ENCODE data around the gene SNRNP48.

The SNRNP48 gene

GRCh38 chr6:7579851-7580250 is 10.1 kb upstream of the SNRNP48 start:
- Histone ChIP-seq H3K9me3 (ENCODE audit: control insufficient read depth, insufficient read depth, low read depth, low read length) (no peaks in the 10 kb centered on the region), H3K27me3 (ENCODE audit: control insufficient read depth, insufficient read depth, low read length) (no peaks in the 10 kb centered on the region), H3K27ac (ENCODE audit: low read depth, low read length) (no peak overlapping the region), H3K9ac (ENCODE audit: low read length) (no peak overlapping the region), H3K36me3 (ENCODE audit: control insufficient read depth, insufficient read depth, low read length) (peaks cover 98% of the 10 kb centered on the region), H3K4me3 (ENCODE audit: low read depth, low read length) (no peak overlapping the region), H3K4me1 (ENCODE audit: control insufficient read depth, insufficient read depth, low read length) (no peaks in the 10 kb centered on the region)

DNA sequence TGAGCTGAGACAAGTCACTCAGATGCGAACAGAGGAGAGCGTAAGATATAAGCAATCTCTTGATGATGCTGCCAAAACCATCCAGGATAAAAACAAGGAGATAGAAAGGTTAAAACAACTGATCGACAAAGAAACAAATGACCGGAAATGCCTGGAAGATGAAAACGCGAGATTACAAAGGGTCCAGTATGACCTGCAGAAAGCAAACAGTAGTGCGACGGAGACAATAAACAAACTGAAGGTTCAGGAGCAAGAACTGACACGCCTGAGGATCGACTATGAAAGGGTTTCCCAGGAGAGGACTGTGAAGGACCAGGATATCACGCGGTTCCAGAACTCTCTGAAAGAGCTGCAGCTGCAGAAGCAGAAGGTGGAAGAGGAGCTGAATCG is 9.5 kb upstream of the SNRNP48 start:
- peaks cover 98% of the 10 kb centered on the region for H3K36me3 ChIP-seq (ENCODE audit: control insufficient read depth, insufficient read depth, low read length)
- no peaks in the 10 kb centered on the region for H3K9me3 ChIP-seq (ENCODE audit: control insufficient read depth, insufficient read depth, low read depth, low read length)
- no peak overlapping the region for H3K9ac ChIP-seq (ENCODE audit: low read length)

GRCh38 chr6:7580927-7581618 is 8.9 kb upstream of the SNRNP48 start:
- Histone ChIP-seq H3K9ac (ENCODE audit: low read length) (no peak overlapping the region), H3K36me3 (ENCODE audit: control insufficient read depth, insufficient read depth, low read length) (peaks cover 93% of the 10 kb centered on the region), H3K9me3 (ENCODE audit: control insufficient read depth, insufficient read depth, low read depth, low read length) (no peaks in the 10 kb centered on the region), H3K27ac (ENCODE audit: low read depth, low read length) (no peak overlapping the region), H3K27me3 (ENCODE audit: control insufficient read depth, insufficient read depth, low read length) (no peaks in the 10 kb centered on the region), H3K4me1 (ENCODE audit: control insufficient read depth, insufficient read depth, low read length) (no peaks in the 10 kb centered on the region), H3K4me3 (ENCODE audit: low read depth, low read length) (no peak overlapping the region)

More for the DNA sequence above, 9.5 kb upstream of the SNRNP48 start:
- H3K27ac ChIP-seq (ENCODE audit: low read depth, low read length) = no peak overlapping the region
- no peaks in the 10 kb centered on the region for H3K4me1 ChIP-seq (ENCODE audit: control insufficient read depth, insufficient read depth, low read length)
- no peak overlapping the region for H3K4me3 ChIP-seq (ENCODE audit: low read depth, low read length)
- H3K27me3 ChIP-seq (ENCODE audit: control insufficient read depth, insufficient read depth, low read length) = no peaks in the 10 kb centered on the region

GRCh38 chr6:7585287-7585930 is 4.6 kb upstream of the SNRNP48 start:
- Histone ChIP-seq H3K27ac (ENCODE audit: low read depth, low read length) (no peak overlapping the region), H3K4me1 (ENCODE audit: control insufficient read depth, insufficient read depth, low read length) (no peaks in the 10 kb centered on the region), H3K9ac (ENCODE audit: low read length) (no peak overlapping the region), H3K9me3 (ENCODE audit: control insufficient read depth, insufficient read depth, low read depth, low read length) (no peaks in the 10 kb centered on the region), H3K36me3 (ENCODE audit: control insufficient read depth, insufficient read depth, low read length) (peaks cover 50% of the 10 kb centered on the region), H3K27me3 (ENCODE audit: control insufficient read depth, insufficient read depth, low read length) (no peaks in the 10 kb centered on the region), H3K4me3 (ENCODE audit: low read depth, low read length) (no peak overlapping the region)

DNA sequence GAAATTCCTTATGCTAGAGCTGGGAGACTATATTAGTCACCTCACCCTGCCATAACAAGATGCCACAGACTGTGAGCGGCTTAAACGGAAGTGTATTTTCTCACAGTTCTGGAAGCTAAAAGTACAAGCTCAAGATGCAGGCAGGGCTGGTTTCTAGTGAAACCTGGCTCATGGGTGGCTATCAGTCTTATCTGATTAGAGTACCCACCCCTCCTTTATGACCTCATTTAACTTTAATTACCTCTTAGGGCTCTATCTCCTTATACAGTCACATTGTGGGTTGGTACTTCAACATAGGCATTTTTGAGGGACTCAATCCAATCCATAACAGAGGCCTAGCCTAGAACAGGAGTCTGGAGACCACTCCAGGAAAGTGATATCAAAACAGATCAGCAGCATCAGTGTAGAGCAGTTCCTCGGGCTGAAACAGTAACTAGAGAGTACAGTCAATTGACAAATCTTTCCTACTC is 2.3 kb upstream of the SNRNP48 start:
- Histone ChIP-seq H3K4me3 (ENCODE audit: low read depth, low read length) (no peak overlapping the region), H3K27ac (ENCODE audit: low read depth, low read length) (no peak overlapping the region), H3K9ac (ENCODE audit: low read length) (no peak overlapping the region), H3K9me3 (ENCODE audit: control insufficient read depth, insufficient read depth, low read depth, low read length) (no peaks in the 10 kb centered on the region), H3K36me3 (ENCODE audit: control insufficient read depth, insufficient read depth, low read length) (peaks cover 31% of the 10 kb centered on the region), H3K27me3 (ENCODE audit: control insufficient read depth, insufficient read depth, low read length) (no peaks in the 10 kb centered on the region), H3K4me1 (ENCODE audit: control insufficient read depth, insufficient read depth, low read length) (peaks cover 3% of the 10 kb centered on the region; the same call in 1 of the 2 replicates)

GRCh38 chr6:7588506-7588905 is 1.5 kb upstream of the SNRNP48 start:
- H3K27me3 ChIP-seq (ENCODE audit: control insufficient read depth, insufficient read depth, low read length) = no peaks in the 10 kb centered on the region
- no peak overlapping the region for H3K9ac ChIP-seq (ENCODE audit: low read length)
- H3K36me3 ChIP-seq (ENCODE audit: control insufficient read depth, insufficient read depth, low read length) = peaks cover 28% of the 10 kb centered on the region
- peaks cover 3% of the 10 kb centered on the region; the same call in 1 of the 2 replicates for H3K4me1 ChIP-seq (ENCODE audit: control insufficient read depth, insufficient read depth, low read length)
- no peak overlapping the region for H3K4me3 ChIP-seq (ENCODE audit: low read depth, low read length)
- no peaks in the 10 kb centered on the region for H3K9me3 ChIP-seq (ENCODE audit: control insufficient read depth, insufficient read depth, low read depth, low read length)
- H3K27ac ChIP-seq (ENCODE audit: low read depth, low read length) = no peak overlapping the region

DNA sequence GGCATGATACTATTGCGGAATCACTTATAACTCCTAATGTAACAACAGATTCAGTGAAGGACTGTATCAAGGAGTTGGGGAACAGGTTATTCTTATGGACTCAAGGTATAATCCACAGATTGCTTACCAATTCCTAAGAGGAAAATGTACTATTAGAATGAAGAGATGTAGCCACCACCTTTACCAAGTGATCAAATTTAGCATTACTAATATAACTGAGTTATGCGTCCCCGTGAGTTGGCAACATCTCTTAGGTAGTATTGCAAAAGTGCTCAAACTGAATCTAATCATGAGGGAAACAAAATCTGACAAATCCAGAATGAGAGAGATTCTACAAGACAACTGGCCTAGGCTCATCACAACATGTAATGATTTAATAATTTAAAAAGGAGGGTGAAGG is 777 bp upstream of the SNRNP48 start:
- H3K9me3 ChIP-seq (ENCODE audit: control insufficient read depth, insufficient read depth, low read depth, low read length) = no peaks in the 10 kb centered on the region
- peaks cover 28% of the 10 kb centered on the region for H3K36me3 ChIP-seq (ENCODE audit: control insufficient read depth, insufficient read depth, low read length)
- no peak overlapping the region for H3K4me3 ChIP-seq (ENCODE audit: low read depth, low read length)
- H3K27ac ChIP-seq (ENCODE audit: low read depth, low read length) = no peak overlapping the region
- peaks cover 3% of the 10 kb centered on the region; the same call in 1 of the 2 replicates for H3K4me1 ChIP-seq (ENCODE audit: control insufficient read depth, insufficient read depth, low read length)
- no peaks in the 10 kb centered on the region for H3K27me3 ChIP-seq (ENCODE audit: control insufficient read depth, insufficient read depth, low read length)
- H3K9ac ChIP-seq (ENCODE audit: low read length) = no peak overlapping the region

DNA sequence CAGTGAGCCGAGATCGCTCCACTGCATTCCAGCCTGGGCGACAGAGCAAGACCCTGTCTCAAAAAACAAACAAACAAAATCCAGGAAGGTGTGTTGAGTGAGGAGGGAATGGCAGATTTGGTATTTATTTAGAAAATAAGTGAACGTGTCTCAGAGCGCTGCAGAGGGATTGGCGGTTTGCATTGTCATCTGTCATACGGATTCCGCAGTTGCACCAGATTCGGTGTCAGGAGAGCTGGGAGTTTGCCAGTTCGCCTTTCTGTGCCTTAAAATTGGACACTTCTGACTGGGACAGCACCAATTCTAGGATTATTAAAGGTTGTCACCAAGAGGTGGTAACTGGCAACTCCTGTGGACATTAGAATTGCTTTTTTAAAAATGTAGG is 912 bp downstream of the SNRNP48 start:
- Histone ChIP-seq H3K36me3 (ENCODE audit: control insufficient read depth, insufficient read depth, low read length) (peaks cover 31% of the 10 kb centered on the region), H3K9me3 (ENCODE audit: control insufficient read depth, insufficient read depth, low read depth, low read length) (no peaks in the 10 kb centered on the region), H3K4me1 (ENCODE audit: control insufficient read depth, insufficient read depth, low read length) (peaks cover 3% of the 10 kb centered on the region; the same call in 1 of the 2 replicates), H3K4me3 (ENCODE audit: low read depth, low read length) (peak overlapping the region; percentile 92), H3K27me3 (ENCODE audit: control insufficient read depth, insufficient read depth, low read length) (no peaks in the 10 kb centered on the region), H3K9ac (ENCODE audit: low read length) (peak overlapping the region; percentile 92), H3K27ac (ENCODE audit: low read depth, low read length) (no peak overlapping the region)

GRCh38 chr6:7591770-7592169 is 1.8 kb downstream of the SNRNP48 start:
- Histone ChIP-seq H3K9ac (ENCODE audit: low read length) (no peak overlapping the region), H3K36me3 (ENCODE audit: control insufficient read depth, insufficient read depth, low read length) (peaks cover 40% of the 10 kb centered on the region), H3K4me1 (ENCODE audit: control insufficient read depth, insufficient read depth, low read length) (peaks cover 3% of the 10 kb centered on the region; the same call in 1 of the 2 replicates), H3K9me3 (ENCODE audit: control insufficient read depth, insufficient read depth, low read depth, low read length) (no peaks in the 10 kb centered on the region), H3K4me3 (ENCODE audit: low read depth, low read length) (peak overlapping the region; percentile 92; the same call in 1 of the 2 replicates), H3K27me3 (ENCODE audit: control insufficient read depth, insufficient read depth, low read length) (no peaks in the 10 kb centered on the region), H3K27ac (ENCODE audit: low read depth, low read length) (no peak overlapping the region)

DNA sequence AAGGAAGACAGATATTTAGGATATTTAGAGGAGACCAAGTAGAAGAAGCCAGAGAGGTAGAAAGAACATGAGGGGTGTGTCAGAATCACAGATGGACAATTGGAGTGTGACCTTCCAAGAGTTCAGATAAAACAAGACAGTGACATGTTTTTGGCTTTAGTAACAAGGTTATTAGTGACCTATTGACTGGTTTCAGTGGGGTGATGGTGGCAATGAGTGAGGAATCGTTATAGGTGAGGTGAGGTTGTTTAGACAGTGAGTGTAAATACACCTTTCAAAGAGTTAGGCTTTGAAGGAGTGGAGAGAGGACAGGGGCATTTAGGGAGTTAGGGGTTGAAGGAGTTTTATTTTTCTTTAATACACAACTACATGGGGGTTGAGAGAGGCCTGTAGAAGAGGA is 3.2 kb downstream of the SNRNP48 start:
- Histone ChIP-seq H3K9ac (ENCODE audit: low read length) (no peak overlapping the region), H3K27ac (ENCODE audit: low read depth, low read length) (no peak overlapping the region)

GRCh38 chr6:7594579-7595125 is 4.7 kb downstream of the SNRNP48 start:
- Histone ChIP-seq H3K27ac (ENCODE audit: low read depth, low read length) (no peak overlapping the region), H3K9me3 (ENCODE audit: control insufficient read depth, insufficient read depth, low read depth, low read length) (no peaks in the 10 kb centered on the region), H3K27me3 (ENCODE audit: control insufficient read depth, insufficient read depth, low read length) (no peaks in the 10 kb centered on the region), H3K4me3 (ENCODE audit: low read depth, low read length) (no peak overlapping the region), H3K9ac (ENCODE audit: low read length) (no peak overlapping the region), H3K4me1 (ENCODE audit: control insufficient read depth, insufficient read depth, low read length) (peaks cover 3% of the 10 kb centered on the region; the same call in 1 of the 2 replicates), H3K36me3 (ENCODE audit: control insufficient read depth, insufficient read depth, low read length) (peaks cover 63% of the 10 kb centered on the region)

More for the DNA sequence above, 3.2 kb downstream of the SNRNP48 start:
- Histone ChIP-seq H3K4me1 (ENCODE audit: control insufficient read depth, insufficient read depth, low read length) (peaks cover 3% of the 10 kb centered on the region; the same call in 1 of the 2 replicates), H3K36me3 (ENCODE audit: control insufficient read depth, insufficient read depth, low read length) (peaks cover 52% of the 10 kb centered on the region), H3K27me3 (ENCODE audit: control insufficient read depth, insufficient read depth, low read length) (no peaks in the 10 kb centered on the region), H3K4me3 (ENCODE audit: low read depth, low read length) (no peak overlapping the region), H3K9me3 (ENCODE audit: control insufficient read depth, insufficient read depth, low read depth, low read length) (no peaks in the 10 kb centered on the region)
